ENCODE results near the gene MARS1. TPM values are rescaled to one million over a fixed set of nuclear protein-coding genes. Genes with fewer than 3 reads are reported as not detected.

The MARS1 gene
- total and polyA plus RNA-seq, 2 experiments from 2014 or later, result 266 to 351 TPM

- Mint-ChIP-seq H3K4me1 (peaks cover 39% of the 10 kb centered on the region), H3K27me3 (ENCODE audit: insufficient read depth, low read depth, poor library complexity) (peaks cover 58% of the 10 kb centered on the region), H3K9me3 (no peaks in the 10 kb centered on the region; the same call in 2 of the 3 replicates), H3K4me3 (no peak overlapping the region; the same call in 2 of the 3 replicates), H3K27ac (no peak overlapping the region), H3K36me3 (ENCODE audit: low read depth) (peaks cover 8% of the 10 kb centered on the region; the same call in 2 of the 3 replicates)
- ATAC-seq (no peak), DNase-seq (ENCODE audit: low spot score) (no peak)
- no peaks in the 10 kb centered on the region for H3K36me3 ChIP-seq (ENCODE audit: insufficient read depth)
- H2AFZ ChIP-seq, result no peak overlapping the region
- H3K4me3 ChIP-seq, result no peak overlapping the region
- H3K4me1 ChIP-seq (ENCODE audit: insufficient read depth), result peaks cover 28% of the 10 kb centered on the region
- H3K9me2 ChIP-seq (ENCODE audit: insufficient read depth), result no peaks in the 10 kb centered on the region
- no peaks in the 10 kb centered on the region for H4K20me1 ChIP-seq (replicated peaks; ENCODE audit: insufficient read depth)
- peaks cover 57% of the 10 kb centered on the region for H3K27me3 ChIP-seq (ENCODE audit: insufficient read depth)
- H3F3A ChIP-seq (replicated peaks; ENCODE audit: low read depth), result peaks cover 9% of the 10 kb centered on the region
- TF ChIP-seq STAT1 (IDR thresholded peaks at IDR 0.05; ENCODE audit: unreplicated experiment) (no peak), NANOG (IDR thresholded peaks at IDR 0.05; ENCODE audit: borderline replicate concordance) (no peak), JUNB (IDR thresholded peaks at IDR 0.05; ENCODE audit: unreplicated experiment) (no peak), EZH2 (IDR thresholded peaks at IDR 0.05; ENCODE audit: low read depth, unreplicated experiment) (no peak), ETS1 (IDR thresholded peaks at IDR 0.05) (no peak), REST (IDR thresholded peaks at IDR 0.05; ENCODE audit: unreplicated experiment) (no peak)
- no peak overlapping the region for H3K4me2 ChIP-seq
- H3K27ac ChIP-seq (ENCODE audit: low read depth), result no peak overlapping the region
- no peaks in the 10 kb centered on the region for H3K79me2 ChIP-seq (replicated peaks; ENCODE audit: insufficient read depth)
Observed at GRCh38 chr12:57473886-57474285, 14.0 kb upstream of the MARS1 start.

- no peak overlapping the region for H3K27ac Mint-ChIP-seq
- DNase-seq (ENCODE audit: low spot score) (no peak), ATAC-seq (no peak)
- peaks cover 8% of the 10 kb centered on the region; the same call in 2 of the 3 replicates for H3K36me3 Mint-ChIP-seq (ENCODE audit: low read depth)
- H3K4me2 ChIP-seq, result peak overlapping the region; percentile 98; the same call in 1 of the 2 replicates
- H3K4me1 Mint-ChIP-seq, result peaks cover 39% of the 10 kb centered on the region
- no peaks in the 10 kb centered on the region for H4K20me1 ChIP-seq (replicated peaks; ENCODE audit: insufficient read depth)
- no peak overlapping the region for H2AFZ ChIP-seq
- peaks cover 28% of the 10 kb centered on the region for H3K4me1 ChIP-seq (ENCODE audit: insufficient read depth)
- H3K27me3 ChIP-seq (ENCODE audit: insufficient read depth), result peaks cover 57% of the 10 kb centered on the region
- no peaks in the 10 kb centered on the region for H3K79me2 ChIP-seq (replicated peaks; ENCODE audit: insufficient read depth)
- H3K9me2 ChIP-seq (ENCODE audit: insufficient read depth), result no peaks in the 10 kb centered on the region
- peaks cover 58% of the 10 kb centered on the region for H3K27me3 Mint-ChIP-seq (ENCODE audit: insufficient read depth, low read depth, poor library complexity)
- H3K4me3 ChIP-seq, result peak overlapping the region; percentile 82
- no peaks in the 10 kb centered on the region; the same call in 2 of the 3 replicates for H3K9me3 Mint-ChIP-seq
- peak overlapping the region; percentile 75; the same call in 2 of the 3 replicates for H3K4me3 Mint-ChIP-seq
- H3K27ac ChIP-seq (ENCODE audit: low read depth), result no peak overlapping the region
- H3F3A ChIP-seq (replicated peaks; ENCODE audit: low read depth), result peaks cover 9% of the 10 kb centered on the region
- no peaks in the 10 kb centered on the region for H3K36me3 ChIP-seq (ENCODE audit: insufficient read depth)
- TF ChIP-seq JUNB (IDR thresholded peaks at IDR 0.05; ENCODE audit: unreplicated experiment) (no peak), EZH2phosphoT487 (IDR thresholded peaks at IDR 0.05; ENCODE audit: unreplicated experiment) (no peak), ZNF462 (CRISPR knock-in tag; IDR thresholded peaks at IDR 0.05) (no peak), CTCF (conservative IDR thresholded peaks at IDR 0.05; ENCODE audit: low read depth in 2 of 2) (no peak)
Observed at GRCh38 chr12:57474430-57474829, 13.4 kb upstream of the MARS1 start.

All from GM23338 (cell line).